Measurements from ENCODE around the gene TSPAN32. TPM values are rescaled to one million over a fixed set of nuclear protein-coding genes. Genes with fewer than 3 reads are reported as not detected.

Gene TSPAN32
- total RNA-seq, 1 donor: 0.43 TPM

DNA sequence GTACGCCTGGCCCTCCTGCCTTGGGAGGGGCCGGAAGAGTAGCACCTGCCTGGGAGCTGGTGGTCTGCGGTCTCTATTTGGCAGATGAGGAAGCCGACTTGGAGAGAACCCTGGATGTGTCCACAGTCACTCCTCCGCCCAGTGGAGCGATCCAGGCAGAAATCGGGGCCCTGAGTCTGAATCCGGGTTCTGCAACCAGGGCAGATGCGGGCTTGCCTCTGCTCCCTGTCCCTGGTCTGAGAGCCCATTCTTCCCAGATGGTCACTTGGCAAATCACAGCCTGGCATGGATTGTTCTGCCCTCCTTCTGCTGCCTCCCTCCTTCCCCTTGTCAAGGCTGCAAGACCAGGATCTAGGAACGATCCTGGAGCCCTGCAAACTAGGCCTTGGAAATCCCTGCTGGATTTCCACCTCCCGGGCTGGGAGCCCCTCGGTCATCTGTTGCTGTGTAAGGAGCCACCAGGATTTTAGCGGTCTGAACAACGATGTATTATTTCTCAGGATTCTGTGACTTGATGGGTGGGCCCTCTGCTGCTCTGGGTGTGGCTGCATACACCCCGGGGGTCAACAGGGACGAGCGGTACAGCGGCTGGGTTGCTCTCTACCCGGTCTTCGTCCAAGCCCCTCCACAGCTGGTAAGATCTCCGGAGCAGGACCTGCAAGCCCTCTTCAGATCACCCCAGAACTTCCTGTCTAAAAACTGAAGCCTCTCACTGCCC is 29.4 kb upstream of the TSPAN32 start:
- no peak overlapping the region for H3K4me3 ChIP-seq (ENCODE audit: low read depth, low read length)
- TF ChIP-seq, protein P1, sequence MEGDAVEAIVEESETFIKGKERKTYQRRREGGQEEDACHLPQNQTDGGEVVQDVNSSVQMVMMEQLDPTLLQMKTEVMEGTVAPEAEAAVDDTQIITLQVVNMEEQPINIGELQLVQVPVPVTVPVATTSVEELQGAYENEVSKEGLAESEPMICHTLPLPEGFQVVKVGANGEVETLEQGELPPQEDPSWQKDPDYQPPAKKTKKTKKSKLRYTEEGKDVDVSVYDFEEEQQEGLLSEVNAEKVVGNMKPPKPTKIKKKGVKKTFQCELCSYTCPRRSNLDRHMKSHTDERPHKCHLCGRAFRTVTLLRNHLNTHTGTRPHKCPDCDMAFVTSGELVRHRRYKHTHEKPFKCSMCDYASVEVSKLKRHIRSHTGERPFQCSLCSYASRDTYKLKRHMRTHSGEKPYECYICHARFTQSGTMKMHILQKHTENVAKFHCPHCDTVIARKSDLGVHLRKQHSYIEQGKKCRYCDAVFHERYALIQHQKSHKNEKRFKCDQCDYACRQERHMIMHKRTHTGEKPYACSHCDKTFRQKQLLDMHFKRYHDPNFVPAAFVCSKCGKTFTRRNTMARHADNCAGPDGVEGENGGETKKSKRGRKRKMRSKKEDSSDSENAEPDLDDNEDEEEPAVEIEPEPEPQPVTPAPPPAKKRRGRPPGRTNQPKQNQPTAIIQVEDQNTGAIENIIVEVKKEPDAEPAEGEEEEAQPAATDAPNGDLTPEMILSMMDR (IDR thresholded peaks at IDR 0.05; ENCODE audit: insufficient read depth, low read depth, low read length): no peak
- DNase-seq (ENCODE audit: low read depth): no peak

GRCh38 chr11:2272946-2273280 is 28.9 kb upstream of the TSPAN32 start:
- no peak for DNase-seq (ENCODE audit: low read depth)
- TF ChIP-seq, protein P1 (IDR thresholded peaks at IDR 0.05; ENCODE audit: insufficient read depth, low read depth, low read length): no peak
- H3K4me3 ChIP-seq (ENCODE audit: low read depth, low read length): no peak overlapping the region

DNA sequence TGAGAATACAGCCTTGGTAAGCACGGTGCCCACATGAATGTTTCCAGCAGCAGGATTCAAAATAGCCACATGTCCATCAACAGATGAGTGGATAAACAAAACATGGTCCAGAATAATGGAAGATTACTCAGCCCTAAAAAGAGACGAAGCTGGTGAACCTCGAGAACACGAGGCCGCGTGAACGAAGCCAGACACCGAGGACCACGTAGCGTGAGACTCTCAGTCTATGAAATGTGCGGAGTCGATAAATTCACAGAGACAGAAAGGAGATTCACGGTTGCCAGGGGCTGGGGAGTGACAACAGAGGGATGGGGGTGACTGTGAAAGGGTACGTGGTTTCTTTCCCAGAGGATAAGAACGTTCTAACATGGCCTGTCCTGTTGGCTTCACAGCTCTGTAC is 28.5 kb upstream of the TSPAN32 start:
- DNase-seq (ENCODE audit: low read depth): no peak
- TF ChIP-seq, protein P1 (IDR thresholded peaks at IDR 0.05; ENCODE audit: insufficient read depth, low read depth, low read length): no peak
- H3K4me3 ChIP-seq (ENCODE audit: low read depth, low read length): no peak overlapping the region

DNA sequence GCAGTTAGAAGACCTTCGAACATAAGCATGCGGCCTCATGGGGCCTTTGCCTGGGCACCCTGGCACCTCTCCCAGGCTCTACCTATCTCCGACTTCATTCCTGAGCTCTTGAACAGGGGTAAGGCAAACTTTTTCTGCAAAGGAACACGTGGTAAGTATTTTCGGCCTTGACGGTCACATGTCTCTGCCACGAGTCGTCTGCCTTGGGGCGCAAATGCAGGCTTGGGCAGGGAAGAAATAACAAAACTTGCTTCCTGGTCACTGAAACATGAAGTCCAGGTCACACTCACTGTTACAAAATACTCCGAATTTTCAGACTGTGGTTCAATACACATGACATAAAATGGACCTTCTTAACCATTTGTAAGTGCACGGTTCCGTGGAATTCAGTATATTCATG is 28.0 kb upstream of the TSPAN32 start:
- no peak for DNase-seq (ENCODE audit: low read depth)
- TF ChIP-seq, protein P1 (IDR thresholded peaks at IDR 0.05; ENCODE audit: insufficient read depth, low read depth, low read length): no peak

GRCh38 chr11:2275334-2276279 is 26.2 kb upstream of the TSPAN32 start:
- TF ChIP-seq, protein P1 (IDR thresholded peaks at IDR 0.05; ENCODE audit: insufficient read depth, low read depth, low read length): no peak
- DNase-seq (ENCODE audit: low read depth): no peak

More for the DNA sequence above, 28.0 kb upstream of the TSPAN32 start:
- H3K4me3 ChIP-seq (ENCODE audit: low read depth, low read length): no peak overlapping the region

DNA sequence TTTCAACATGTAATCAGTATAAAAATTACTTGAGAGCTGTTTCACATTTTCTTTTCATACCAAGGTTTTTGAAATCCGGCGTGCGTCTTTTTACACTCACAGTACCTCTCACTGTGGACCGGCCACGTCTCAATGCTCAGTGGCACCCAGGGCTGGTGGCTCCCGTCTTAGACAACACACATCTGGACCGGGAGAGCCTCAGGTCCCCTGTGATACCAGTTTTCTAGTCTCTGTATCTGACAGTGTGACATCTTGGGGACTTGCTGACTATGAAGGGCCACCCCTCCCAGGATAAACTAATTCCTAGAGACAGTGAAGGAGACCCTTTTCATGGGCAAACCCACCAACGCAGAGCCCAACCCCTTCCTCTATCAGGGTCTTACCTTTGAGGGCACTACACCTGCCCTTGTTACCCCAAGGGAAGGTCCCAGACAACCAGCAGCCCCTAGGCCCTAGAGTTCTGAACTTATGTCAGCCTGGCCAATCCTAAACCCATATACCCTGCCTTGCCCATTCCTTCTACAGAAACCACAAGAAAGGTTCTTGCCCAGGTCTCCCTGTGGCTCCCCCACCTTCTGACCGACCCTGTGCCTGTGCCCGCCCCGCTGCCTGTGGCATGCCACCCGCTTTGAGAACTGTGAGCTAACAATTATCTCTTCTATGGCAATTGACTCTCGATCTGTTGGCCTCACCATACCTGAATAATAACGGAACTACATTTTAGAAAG is 25.4 kb upstream of the TSPAN32 start:
- no peak for DNase-seq (ENCODE audit: low read depth)
- TF ChIP-seq, protein P1 (IDR thresholded peaks at IDR 0.05; ENCODE audit: insufficient read depth, low read depth, low read length): no peak
- H3K4me3 ChIP-seq (ENCODE audit: low read depth, low read length): no peak overlapping the region

More at GRCh38 chr11:2275334-2276279, 26.2 kb upstream of the TSPAN32 start:
- H3K4me3 ChIP-seq (ENCODE audit: low read depth, low read length): no peak overlapping the region

Measured in fibroblast of villous mesenchyme (primary cell).